HepG2 (cell line): ENCODE data around the gene ZXDC. TPM values are rescaled to one million over a fixed set of nuclear protein-coding genes. Genes with fewer than 3 reads are reported as not detected.

Experiments used
- BRCA1 ChIP-seq: sonication (generic); formaldehyde crosslinking; IDR thresholded peaks from 2 replicates; pipeline ENCODE4 v1.4.0; 2020; ENCODE audit warnings: missing genetic modification reagents
- CBFB ChIP-seq: sonication (generic); formaldehyde crosslinking; IDR thresholded peaks from 2 replicates; pipeline ENCODE4 v1.4.0; 2020; ENCODE audit warnings: missing genetic modification reagents
- ELF1 ChIP-seq: sonication (generic); formaldehyde crosslinking; IDR thresholded peaks from 2 replicates; pipeline ENCODE4 v1.4.0; 2020; ENCODE audit warnings: missing genetic modification reagents
- GZF1 ChIP-seq: sonication (generic); formaldehyde crosslinking; IDR thresholded peaks from 2 replicates; pipeline ENCODE4 v1.5.1; 2020; ENCODE audit warnings: mild to moderate bottlenecking, missing genetic modification reagents
- HHEX ChIP-seq: IDR thresholded peaks from 2 replicates; pipeline ENCODE4 v1.6.1; 2016; ENCODE audit warnings: control low read depth
- KLF15 ChIP-seq: sonication (generic); formaldehyde crosslinking; IDR thresholded peaks from 2 replicates; pipeline ENCODE4 v1.8.1; 2023; ENCODE audit warnings: borderline replicate concordance, mild to moderate bottlenecking, inconsistent platforms, missing genetic modification reagents, mixed read lengths
- NCOA5 ChIP-seq: sonication (generic); formaldehyde crosslinking; IDR thresholded peaks from 2 replicates; pipeline ENCODE4 v1.4.0; 2020; ENCODE audit warnings: missing genetic modification reagents
- NFYB ChIP-seq: sonication (generic); formaldehyde crosslinking; IDR thresholded peaks from 2 replicates; pipeline ENCODE4 v1.4.0; 2020; ENCODE audit warnings: missing genetic modification reagents
- RXRB ChIP-seq: IDR thresholded peaks from 2 replicates; pipeline ENCODE4 v1.6.1; 2016; ENCODE audit warnings: borderline replicate concordance, missing genetic modification reagents, missing compliant biosample characterization
- SETDB1 ChIP-seq: sonication (generic); formaldehyde crosslinking; IDR thresholded peaks from 2 replicates; pipeline ENCODE4 v1.5.1; 2020; ENCODE audit warnings: missing genetic modification reagents, mild to moderate bottlenecking, borderline replicate concordance
- SIN3A ChIP-seq: IDR thresholded peaks from 2 replicates; pipeline ENCODE4 v1.6.1; 2011; ENCODE audit warnings: low read depth, mild to moderate bottlenecking, control low read depth, low read length, borderline replicate concordance
- SMC3 ChIP-seq: IDR thresholded peaks from 2 replicates; pipeline ENCODE4 v1.6.1; 2011; ENCODE audit warnings: low read length, improper control_type of control experiment
- ZNF329 ChIP-seq: sonication (generic); formaldehyde crosslinking; IDR thresholded peaks from 2 replicates; pipeline ENCODE4 v1.9.0; 2021; ENCODE audit warnings: low read depth, mild to moderate bottlenecking, missing genetic modification reagents
- ZNF564 ChIP-seq: sonication (generic); formaldehyde crosslinking; IDR thresholded peaks from 2 replicates; pipeline ENCODE4 v1.8.1; 2023; ENCODE audit warnings: mild to moderate bottlenecking, missing genetic modification reagents
- ZZZ3 ChIP-seq: sonication (generic); formaldehyde crosslinking; IDR thresholded peaks from 2 replicates; pipeline ENCODE4 v1.4.0; 2020; ENCODE audit warnings: missing genetic modification reagents, mild to moderate bottlenecking, borderline replicate concordance
- polyA plus RNA-seq, 8 experiments: library from polyadenylated mRNA; depleted of rRNA in 3 of 8; stranded (reverse) in 7 of 8; unstranded in 1 of 8; fragments of >200 nt; fragmentation: Illumina TruSeq in 4 of 8; extraction: Trizol in 4 of 8; gene quantifications; 2 replicates each; pipeline versions ENCODE4 v1.2.1 to v1.2.3, GENCODE V29; 2011 to 2016; ENCODE audit warnings: low read depth in 4 of 8, missing spikeins in 1 of 8, mixed read lengths in 1 of 8; ENCODE audit not compliant: insufficient read depth in 1 of 8
- total RNA-seq, 5 experiments: library from RNA; depleted of rRNA; stranded (reverse); fragments of >200 nt; fragmentation: Illumina TruSeq; extraction: Trizol; gene quantifications; 2 replicates each; pipeline ENCODE4 v1.2.3, GENCODE V29; 2016; ENCODE audit warnings: low read depth in 1 of 5
- TF ChIP-seq, protein P1 (sequence below): sonication (generic); formaldehyde crosslinking; IDR thresholded peaks from 2 replicates; pipeline ENCODE4 v1.4.0; 2020; ENCODE audit warnings: missing genetic modification reagents, mild to moderate bottlenecking, borderline replicate concordance
- TF ChIP-seq, protein P2 (sequence below): IDR thresholded peaks from 2 replicates; pipeline ENCODE4 v1.6.1; 2018; ENCODE audit warnings: missing genetic modification reagents, mild to moderate bottlenecking, missing compliant biosample characterization
- TF ChIP-seq, protein P3 (sequence below): sonication (generic); formaldehyde crosslinking; IDR thresholded peaks from 2 replicates; pipeline ENCODE4 v1.4.0; 2020; ENCODE audit warnings: mild to moderate bottlenecking, missing genetic modification reagents
- TF ChIP-seq, protein P4 (sequence below): sonication (generic); formaldehyde crosslinking; IDR thresholded peaks from 2 replicates; pipeline ENCODE4 v1.4.0; 2020; ENCODE audit warnings: missing genetic modification reagents
- TF ChIP-seq, protein P5 (sequence below): sonication (generic); formaldehyde crosslinking; conservative IDR thresholded peaks from 2 replicates; pipeline ENCODE4 v1.4.0; 2020; ENCODE audit warnings: missing genetic modification reagents
- TF ChIP-seq, protein P6 (sequence below): sonication (generic); formaldehyde crosslinking; IDR thresholded peaks from 2 replicates; pipeline ENCODE4 v1.4.0; 2020; ENCODE audit warnings: missing genetic modification reagents, borderline replicate concordance
- TF ChIP-seq, protein P7 (sequence below): IDR thresholded peaks from 2 replicates; pipeline ENCODE4 v1.6.1; 2016; ENCODE audit warnings: missing compliant biosample characterization, missing genetic modification reagents, borderline replicate concordance

The ZXDC gene
- total and polyA plus RNA-seq, 2 of the 13 experiments (the other 11 are each of a cell fraction or from before 2014, with no cell fraction given), result 17.6 to 21.2 TPM

DNA sequence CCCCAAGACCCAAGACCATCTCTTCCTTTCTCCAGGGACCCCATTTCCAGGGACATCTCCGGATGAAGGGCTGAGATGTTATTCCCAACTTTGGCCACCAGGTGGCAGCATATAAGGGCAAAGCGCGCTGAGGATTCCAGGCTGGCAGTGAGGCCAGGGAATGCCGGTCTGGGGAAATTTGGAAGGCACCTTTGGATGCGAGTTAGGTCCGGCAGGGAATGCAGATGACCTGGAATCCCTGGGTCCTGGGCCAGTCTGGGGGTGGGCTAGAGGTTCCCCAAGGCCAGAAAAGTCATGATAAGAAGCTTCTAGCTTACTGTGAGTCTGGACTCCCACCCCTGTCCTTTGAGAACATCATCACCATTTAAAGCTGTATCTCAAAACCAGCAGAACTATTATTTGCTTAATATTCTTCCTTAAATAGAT, 46.7 kb upstream of the ZXDC start (continued):
- TF ChIP-seq KLF15 (CRISPR knock-in tag) (no peak), HHEX (CRISPR knock-in tag) (no peak), RXRB (CRISPR knock-in tag) (peak; percentile 30; the same call in 1 of the 2 replicates), ZZZ3 (CRISPR knock-in tag) (no peak), ZNF329 (CRISPR knock-in tag) (no peak), SMC3 (peak; percentile 78), NFYB (no peak), NCOA5 (CRISPR knock-in tag) (no peak), ZNF564 (CRISPR knock-in tag) (no peak), CBFB (CRISPR knock-in tag) (no peak), SIN3A (no peak), SETDB1 (no peak), BRCA1 (CRISPR knock-in tag) (no peak), GZF1 (CRISPR knock-in tag) (no peak), ELF1 (CRISPR knock-in tag) (no peak)
- TF ChIP-seq, protein P1, sequence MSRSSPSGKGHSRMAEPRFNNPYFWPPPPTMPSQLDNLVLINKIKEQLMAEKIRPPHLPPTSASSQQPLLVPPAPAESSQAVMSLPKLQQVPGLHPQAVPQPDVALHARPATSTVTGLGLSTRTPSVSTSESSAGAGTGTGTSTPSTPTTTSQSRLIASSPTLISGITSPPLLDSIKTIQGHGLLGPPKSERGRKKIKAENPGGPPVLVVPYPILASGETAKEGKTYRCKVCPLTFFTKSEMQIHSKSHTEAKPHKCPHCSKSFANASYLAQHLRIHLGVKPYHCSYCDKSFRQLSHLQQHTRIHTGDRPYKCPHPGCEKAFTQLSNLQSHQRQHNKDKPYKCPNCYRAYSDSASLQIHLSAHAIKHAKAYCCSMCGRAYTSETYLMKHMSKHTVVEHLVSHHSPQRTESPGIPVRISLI (CRISPR knock-in tag), result no peak
- TF ChIP-seq, protein P2, sequence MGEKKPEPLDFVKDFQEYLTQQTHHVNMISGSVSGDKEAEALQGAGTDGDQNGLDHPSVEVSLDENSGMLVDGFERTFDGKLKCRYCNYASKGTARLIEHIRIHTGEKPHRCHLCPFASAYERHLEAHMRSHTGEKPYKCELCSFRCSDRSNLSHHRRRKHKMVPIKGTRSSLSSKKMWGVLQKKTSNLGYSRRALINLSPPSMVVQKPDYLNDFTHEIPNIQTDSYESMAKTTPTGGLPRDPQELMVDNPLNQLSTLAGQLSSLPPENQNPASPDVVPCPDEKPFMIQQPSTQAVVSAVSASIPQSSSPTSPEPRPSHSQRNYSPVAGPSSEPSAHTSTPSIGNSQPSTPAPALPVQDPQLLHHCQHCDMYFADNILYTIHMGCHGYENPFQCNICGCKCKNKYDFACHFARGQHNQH, result no peak
- TF ChIP-seq, protein P3, sequence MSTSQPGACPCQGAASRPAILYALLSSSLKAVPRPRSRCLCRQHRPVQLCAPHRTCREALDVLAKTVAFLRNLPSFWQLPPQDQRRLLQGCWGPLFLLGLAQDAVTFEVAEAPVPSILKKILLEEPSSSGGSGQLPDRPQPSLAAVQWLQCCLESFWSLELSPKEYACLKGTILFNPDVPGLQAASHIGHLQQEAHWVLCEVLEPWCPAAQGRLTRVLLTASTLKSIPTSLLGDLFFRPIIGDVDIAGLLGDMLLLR (CRISPR knock-in tag), result no peak
- TF ChIP-seq, protein P4, sequence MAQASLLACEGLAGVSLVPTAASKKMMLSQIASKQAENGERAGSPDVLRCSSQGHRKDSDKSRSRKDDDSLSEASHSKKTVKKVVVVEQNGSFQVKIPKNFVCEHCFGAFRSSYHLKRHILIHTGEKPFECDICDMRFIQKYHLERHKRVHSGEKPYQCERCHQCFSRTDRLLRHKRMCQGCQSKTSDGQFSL, result no peak
- TF ChIP-seq, protein P5, sequence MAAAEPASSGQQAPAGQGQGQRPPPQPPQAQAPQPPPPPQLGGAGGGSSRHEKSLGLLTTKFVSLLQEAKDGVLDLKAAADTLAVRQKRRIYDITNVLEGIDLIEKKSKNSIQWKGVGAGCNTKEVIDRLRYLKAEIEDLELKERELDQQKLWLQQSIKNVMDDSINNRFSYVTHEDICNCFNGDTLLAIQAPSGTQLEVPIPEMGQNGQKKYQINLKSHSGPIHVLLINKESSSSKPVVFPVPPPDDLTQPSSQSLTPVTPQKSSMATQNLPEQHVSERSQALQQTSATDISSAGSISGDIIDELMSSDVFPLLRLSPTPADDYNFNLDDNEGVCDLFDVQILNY (CRISPR knock-in tag), result no peak
- TF ChIP-seq, protein P6, sequence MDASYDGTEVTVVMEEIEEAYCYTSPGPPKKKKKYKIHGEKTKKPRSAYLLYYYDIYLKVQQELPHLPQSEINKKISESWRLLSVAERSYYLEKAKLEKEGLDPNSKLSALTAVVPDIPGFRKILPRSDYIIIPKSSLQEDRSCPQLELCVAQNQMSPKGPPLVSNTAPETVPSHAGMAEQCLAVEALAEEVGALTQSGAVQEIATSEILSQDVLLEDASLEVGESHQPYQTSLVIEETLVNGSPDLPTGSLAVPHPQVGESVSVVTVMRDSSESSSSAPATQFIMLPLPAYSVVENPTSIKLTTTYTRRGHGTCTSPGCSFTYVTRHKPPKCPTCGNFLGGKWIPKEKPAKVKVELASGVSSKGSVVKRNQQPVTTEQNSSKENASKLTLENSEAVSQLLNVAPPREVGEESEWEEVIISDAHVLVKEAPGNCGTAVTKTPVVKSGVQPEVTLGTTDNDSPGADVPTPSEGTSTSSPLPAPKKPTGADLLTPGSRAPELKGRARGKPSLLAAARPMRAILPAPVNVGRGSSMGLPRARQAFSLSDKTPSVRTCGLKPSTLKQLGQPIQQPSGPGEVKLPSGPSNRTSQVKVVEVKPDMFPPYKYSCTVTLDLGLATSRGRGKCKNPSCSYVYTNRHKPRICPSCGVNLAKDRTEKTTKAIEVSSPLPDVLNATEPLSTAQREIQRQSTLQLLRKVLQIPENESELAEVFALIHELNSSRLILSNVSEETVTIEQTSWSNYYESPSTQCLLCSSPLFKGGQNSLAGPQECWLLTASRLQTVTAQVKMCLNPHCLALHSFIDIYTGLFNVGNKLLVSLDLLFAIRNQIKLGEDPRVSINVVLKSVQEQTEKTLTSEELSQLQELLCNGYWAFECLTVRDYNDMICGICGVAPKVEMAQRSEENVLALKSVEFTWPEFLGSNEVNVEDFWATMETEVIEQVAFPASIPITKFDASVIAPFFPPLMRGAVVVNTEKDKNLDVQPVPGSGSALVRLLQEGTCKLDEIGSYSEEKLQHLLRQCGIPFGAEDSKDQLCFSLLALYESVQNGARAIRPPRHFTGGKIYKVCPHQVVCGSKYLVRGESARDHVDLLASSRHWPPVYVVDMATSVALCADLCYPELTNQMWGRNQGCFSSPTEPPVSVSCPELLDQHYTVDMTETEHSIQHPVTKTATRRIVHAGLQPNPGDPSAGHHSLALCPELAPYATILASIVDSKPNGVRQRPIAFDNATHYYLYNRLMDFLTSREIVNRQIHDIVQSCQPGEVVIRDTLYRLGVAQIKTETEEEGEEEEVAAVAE, result no peak
- TF ChIP-seq, protein P7, sequence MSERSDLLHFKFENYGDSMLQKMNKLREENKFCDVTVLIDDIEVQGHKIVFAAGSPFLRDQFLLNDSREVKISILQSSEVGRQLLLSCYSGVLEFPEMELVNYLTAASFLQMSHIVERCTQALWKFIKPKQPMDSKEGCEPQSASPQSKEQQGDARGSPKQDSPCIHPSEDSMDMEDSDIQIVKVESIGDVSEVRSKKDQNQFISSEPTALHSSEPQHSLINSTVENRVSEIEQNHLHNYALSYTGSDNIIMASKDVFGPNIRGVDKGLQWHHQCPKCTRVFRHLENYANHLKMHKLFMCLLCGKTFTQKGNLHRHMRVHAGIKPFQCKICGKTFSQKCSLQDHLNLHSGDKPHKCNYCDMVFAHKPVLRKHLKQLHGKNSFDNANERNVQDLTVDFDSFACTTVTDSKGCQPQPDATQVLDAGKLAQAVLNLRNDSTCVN (CRISPR knock-in tag), result no peak
